Transverse colon (tissue), 4 donors: ENCODE results near the gene ATCAY. TPM values are rescaled to one million over a fixed set of nuclear protein-coding genes. Genes with fewer than 3 reads are reported as not detected.

Experiments used
- DNase-seq: peaks from one replicate; pipeline ENCODE4 v3.0.0-alpha.2; 2019
- H3K27ac ChIP-seq, 4 donors: fragments of 200-600 bp; sonication (generic); 2 replicates each; pipeline ENCODE4 v1.5.1; 2016 to 2018; ENCODE audit warnings: inconsistent platforms in 4 of 4
- H3K27me3 ChIP-seq: fragments of 200-600 bp; sonication (generic); 2 replicates; pipeline ENCODE4 v1.5.1; 2017; ENCODE audit warnings: inconsistent platforms
- H3K36me3 ChIP-seq, 4 donors: fragments of 200-600 bp; sonication (generic); 2 replicates each; pipeline ENCODE4 v1.5.1; 2017 to 2019; ENCODE audit warnings: inconsistent platforms in 4 of 4
- H3K4me1 ChIP-seq, 4 donors: fragments of 200-600 bp; sonication (generic); 2 replicates each; pipeline ENCODE4 v1.5.1; 2017 to 2020; ENCODE audit warnings: inconsistent platforms in 4 of 4
- H3K4me3 ChIP-seq, 4 donors: fragments of 200-600 bp; sonication (generic); 1 replicate in 1 of 4; 2 replicates in 3 of 4; pipeline versions ENCODE4 v1.5.1 to v1.6.1; 2017 to 2019; ENCODE audit warnings: inconsistent platforms in 4 of 4
- H3K9me3 ChIP-seq, 2 donors: fragments of 200-600 bp; sonication (generic); 2 replicates each; pipeline ENCODE4 v1.5.1; 2017 to 2019; ENCODE audit warnings: inconsistent platforms in 2 of 2
- POLR2A ChIP-seq: fragments of 450-650 bp; IDR thresholded peaks from one replicate; pipeline ENCODE4 v1.6.1; 2016; ENCODE audit warnings: antibody characterized with exemption, mild to moderate bottlenecking, moderate library complexity
- POLR2AphosphoS5 ChIP-seq, 3 donors: sonication (generic); formaldehyde crosslinking; IDR thresholded peaks; one replicate each; pipeline ENCODE4 v1.6.1; 2016; ENCODE audit warnings: antibody characterized with exemption in 3 of 3
- WGBS, 2 donors: methylation state at CpG; one replicate each; pipeline ENCODE4 v1.1.5; 2018; ENCODE audit warnings: low coverage in 1 of 2; 5-methylcytosine and 5-hydroxymethylcytosine counted together
- in situ Hi-C, 4 donors: fragments of 200-750 bp; cut with MboI; loops; one replicate each; pipeline versions ENCODE4 v1.15.0 to v1.15.1; 2017; ENCODE audit warnings: low sequenced_read_pairs in 3 of 4, low pct_ligation_motif_present in 1 of 4, low pct_unique_long_range_greater_than_20kb in 1 of 4
- intact Hi-C: fragments of 100-400 bp; cut with DNase I; formaldehyde crosslinking; loops from one replicate; pipeline ENCODE4 v1.15.1; 2023; ENCODE audit warnings: low total_unique reads
- small RNA-seq, 4 donors: library from RNA; depleted of rRNA; stranded (forward); fragments of <200 nt; gene quantifications; one replicate each; pipeline ENCODE3, GENCODE V24; 2016
- total RNA-seq, 4 donors: library from RNA; depleted of rRNA; stranded (reverse); fragments of >200 nt; gene quantifications; one replicate each; pipeline ENCODE4 v1.1.0, GENCODE V29; 2016

The ATCAY gene
- total RNA-seq, 4 donors from 2014 or later, result 0.32 to 0.60 (median 0.55) TPM; not detected in 1

GRCh38 chr19:3975637-3976087, 95.2 kb downstream of the ATCAY start:
- no peak for TF ChIP-seq POLR2A
- peak in 1 of 3 donors; percentile 23 for TF ChIP-seq POLR2AphosphoS5 (IDR thresholded peaks at IDR 0.05)
- no peak overlapping the region for H3K4me3 ChIP-seq
- WGBS, 2 donors, result 17 to 87% methylated on average over 1 to 14 of the region's 14 CpGs
- intact Hi-C loops (no loop called here), in situ Hi-C loops (loop anchor here in 1 of 4 donors (25.0 kb wide), 1 partner anchor 162 kb away; no protein-coding TSS in a partner anchor)
- no peak overlapping the region for H3K27ac ChIP-seq
- H3K9me3 ChIP-seq, result no peaks in the 10 kb centered on the region
- peaks cover 0 to 51% (median 24%) of the 10 kb centered on the region in 4 donors for H3K36me3 ChIP-seq
- no peaks in the 10 kb centered on the region for H3K27me3 ChIP-seq
- no peak for DNase-seq
- peaks cover 0 to 8% (median 6%) of the 10 kb centered on the region in 4 donors for H3K4me1 ChIP-seq

- Histone ChIP-seq H3K27ac (no peak overlapping the region), H3K9me3 (no peaks in the 10 kb centered on the region), H3K27me3 (no peaks in the 10 kb centered on the region), H3K4me3 (no peak overlapping the region), H3K4me1 (peaks cover 0 to 3% (median 1%) of the 10 kb centered on the region in 4 donors), H3K36me3 (peaks cover 0 to 61% (median 30%) of the 10 kb centered on the region in 4 donors)
- 91% methylated on average over 28 of the region's 29 CpGs; no CpG with 5 or more reads in 1 of the 2 donors for WGBS, 2 donors
- in situ Hi-C loops, result loop anchor here in 1 of 4 donors (25.0 kb wide), 1 partner anchor 161 kb away; no protein-coding TSS in a partner anchor
- TF ChIP-seq POLR2AphosphoS5 (IDR thresholded peaks at IDR 0.05) (peak in 1 of 3 donors; percentile 40), POLR2A (no peak)
- intact Hi-C loops, result no loop called here
- DNase-seq, result no peak
Observed at GRCh38 chr19:3976495-3977241, 96.2 kb downstream of the ATCAY start.

Small RNA genes within 50 kb of the gene (small RNA-seq; reads per million reads assigned to genes)
- 0 reads per million in 4 donors for gene RN7SL202P

Other genes starting within 250 kb of the ATCAY start
- 10 to 100 TPM; 25.4 to 91.1 (median 36.4) TPM for gene PIP5K1C, start 180.2 kb upstream of the ATCAY start, total RNA-seq
- gene TJP3, start 172.3 kb upstream of the ATCAY start, total RNA-seq, result 100 to 1,000 TPM; 234 to 894 (median 282) TPM
- gene APBA3, start 119.0 kb upstream of the ATCAY start, total RNA-seq, result 100 to 1,000 TPM in 2 of 4 donors, 10 to 100 TPM in 2; 24.0 to 284 (median 95.7) TPM
- gene MRPL54, start 118.0 kb upstream of the ATCAY start, total RNA-seq, result 10 to 100 TPM; 38.0 to 72.2 (median 52.1) TPM
- gene RAX2, start 108.5 kb upstream of the ATCAY start, total RNA-seq, result not detected
- gene MATK, start 94.3 kb upstream of the ATCAY start, total RNA-seq, result 1 to 10 TPM in 2 of 4 donors, under 1 TPM in 1, not detected in 1; 0.60 to 6.1 (median 2.9) TPM
- gene ZFR2, start 11.6 kb upstream of the ATCAY start, total RNA-seq, result not detected
- gene NMRK2, start 52.4 kb downstream of the ATCAY start, total RNA-seq, result under 1 TPM in 1 of 4 donors, not detected in 3; 0.41 TPM
- 10 to 100 TPM; 54.6 to 89.0 (median 82.3) TPM for gene DAPK3, start 90.4 kb downstream of the ATCAY start, total RNA-seq
- 1,000 to 10,000 TPM; 1,013 to 1,686 (median 1,532) TPM for gene EEF2, start 104.8 kb downstream of the ATCAY start, total RNA-seq
- 100 to 1,000 TPM in 1 of 4 donors, 10 to 100 TPM in 3; 15.5 to 110 (median 23.0) TPM for gene PIAS4, start 127.1 kb downstream of the ATCAY start, total RNA-seq
- 100 to 1,000 TPM; 101 to 224 (median 141) TPM for gene ZBTB7A, start 186.2 kb downstream of the ATCAY start, total RNA-seq
- 100 to 1,000 TPM; 136 to 199 (median 195) TPM for gene MAP2K2, start 243.4 kb downstream of the ATCAY start, total RNA-seq